ENCODE measurements around the gene DEPP1. TPM values are rescaled to one million over a fixed set of nuclear protein-coding genes. Genes with fewer than 3 reads are reported as not detected.

The DEPP1 gene
- polyA plus RNA-seq, 4 donors = 4.0 to 39.4 (median 6.0) TPM

- Histone ChIP-seq H3K27me3 (ENCODE audit: control insufficient read depth in 3 of 3, insufficient read depth in 3 of 3, low read length in 3 of 3) (no peaks in the 10 kb centered on the region), H3K27ac (ENCODE audit: low read depth in 1 of 3, low read length in 2 of 3) (peak overlapping the region in 2 of 3 donors; percentile 62 to 83), H3K36me3 (ENCODE audit: control insufficient read depth in 3 of 3, insufficient read depth in 2 of 3, low read depth in 1 of 3, low read length in 3 of 3) (peaks cover 0 to 46% (median 8%) of the 10 kb centered on the region in 3 donors), H3K4me1 (ENCODE audit: control insufficient read depth in 3 of 3, insufficient read depth in 2 of 3, low read depth in 1 of 3, low read length in 2 of 3) (peaks cover 0 to 64% (median 5%) of the 10 kb centered on the region in 3 donors), H3K4me3 (ENCODE audit: low read depth in 1 of 3, low read length in 3 of 3) (no peak overlapping the region), H3K9me3 (ENCODE audit: control insufficient read depth in 2 of 2, insufficient read depth in 1 of 2, low read depth in 1 of 2, low read length in 1 of 2) (no peaks in the 10 kb centered on the region)
- DNase-seq (no peak), FAIRE-seq (no peak)
- WGBS, 3 donors = 70 to 84% (median 73%) methylated on average over 12 to 13 of the region's 13 CpGs
Measured at GRCh38 chr10:44979281-44980191, 927 bp upstream of the DEPP1 start.

- H3K4me3 ChIP-seq (ENCODE audit: low read depth in 1 of 3, low read length in 3 of 3) = peak overlapping the region; percentile 14 to 44 (median 30)
- H3K36me3 ChIP-seq (ENCODE audit: control insufficient read depth in 3 of 3, insufficient read depth in 2 of 3, low read depth in 1 of 3, low read length in 3 of 3) = peaks cover 0 to 37% (median 1%) of the 10 kb centered on the region in 3 donors
- FAIRE-seq = no peak
- peak overlapping the region; percentile 25 to 83 (median 62) for H3K27ac ChIP-seq (ENCODE audit: low read depth in 1 of 3, low read length in 2 of 3)
- H3K27me3 ChIP-seq (ENCODE audit: control insufficient read depth in 3 of 3, insufficient read depth in 3 of 3, low read length in 3 of 3) = no peaks in the 10 kb centered on the region
- 9 to 23% (median 19%) methylated on average over 4 of the region's 4 CpGs for WGBS, 3 donors
- H3K4me1 ChIP-seq (ENCODE audit: control insufficient read depth in 3 of 3, insufficient read depth in 2 of 3, low read depth in 1 of 3, low read length in 2 of 3) = peaks cover 0 to 77% (median 15%) of the 10 kb centered on the region in 3 donors
- no peak for DNase-seq
- H3K9me3 ChIP-seq (ENCODE audit: control insufficient read depth in 2 of 2, insufficient read depth in 1 of 2, low read depth in 1 of 2, low read length in 1 of 2) = no peaks in the 10 kb centered on the region
Measured at GRCh38 chr10:44978213-44978569, 418 bp downstream of the DEPP1 start.

GRCh38 chr10:44977287-44978212 lies 1.1 kb downstream of the DEPP1 start:
- no peak for DNase-seq
- Histone ChIP-seq H3K4me3 (ENCODE audit: low read depth in 1 of 3, low read length in 3 of 3) (peak overlapping the region; percentile 14 to 44 (median 30)), H3K27ac (ENCODE audit: low read depth in 1 of 3, low read length in 2 of 3) (peak overlapping the region in 2 of 3 donors; percentile 25 to 83), H3K4me1 (ENCODE audit: control insufficient read depth in 3 of 3, insufficient read depth in 2 of 3, low read depth in 1 of 3, low read length in 2 of 3) (peaks cover 0 to 78% (median 15%) of the 10 kb centered on the region in 3 donors), H3K9me3 (ENCODE audit: control insufficient read depth in 2 of 2, insufficient read depth in 1 of 2, low read depth in 1 of 2, low read length in 1 of 2) (no peaks in the 10 kb centered on the region), H3K27me3 (ENCODE audit: control insufficient read depth in 3 of 3, insufficient read depth in 3 of 3, low read length in 3 of 3) (no peaks in the 10 kb centered on the region), H3K36me3 (ENCODE audit: control insufficient read depth in 3 of 3, insufficient read depth in 2 of 3, low read depth in 1 of 3, low read length in 3 of 3) (peaks cover 0 to 35% (median 0%) of the 10 kb centered on the region in 3 donors)
- 70 to 73% (median 72%) methylated on average over 25 of the region's 25 CpGs for WGBS, 3 donors
- FAIRE-seq = no peak

- Histone ChIP-seq H3K36me3 (ENCODE audit: control insufficient read depth in 3 of 3, insufficient read depth in 2 of 3, low read depth in 1 of 3, low read length in 3 of 3) (peaks cover 0 to 36% (median 3%) of the 10 kb centered on the region in 3 donors), H3K9me3 (ENCODE audit: control insufficient read depth in 2 of 2, insufficient read depth in 1 of 2, low read depth in 1 of 2, low read length in 1 of 2) (no peaks in the 10 kb centered on the region), H3K27ac (ENCODE audit: low read depth in 1 of 3, low read length in 2 of 3) (peak overlapping the region in 1 of 3 donors; percentile 83), H3K4me1 (ENCODE audit: control insufficient read depth in 3 of 3, insufficient read depth in 2 of 3, low read depth in 1 of 3, low read length in 2 of 3) (peaks cover 0 to 77% (median 15%) of the 10 kb centered on the region in 3 donors), H3K27me3 (ENCODE audit: control insufficient read depth in 3 of 3, insufficient read depth in 3 of 3, low read length in 3 of 3) (no peaks in the 10 kb centered on the region), H3K4me3 (ENCODE audit: low read depth in 1 of 3, low read length in 3 of 3) (peak overlapping the region in 1 of 3 donors; percentile 30)
- FAIRE-seq = no peak
- 77 to 86% (median 79%) methylated on average over 9 of the region's 9 CpGs for WGBS, 3 donors
- DNase-seq = no peak
Measured at GRCh38 chr10:44976352-44977198, 2.0 kb downstream of the DEPP1 start.

- no peaks in the 10 kb centered on the region for H3K9me3 ChIP-seq (ENCODE audit: control insufficient read depth in 2 of 2, insufficient read depth in 1 of 2, low read depth in 1 of 2, low read length in 1 of 2)
- 44 to 45% (median 45%) methylated on average over 10 of the region's 10 CpGs for WGBS, 3 donors
- peak overlapping the region in 1 of 3 donors; percentile 1 for H3K4me3 ChIP-seq (ENCODE audit: low read depth in 1 of 3, low read length in 3 of 3)
- peaks cover 0 to 68% (median 15%) of the 10 kb centered on the region in 3 donors for H3K4me1 ChIP-seq (ENCODE audit: control insufficient read depth in 3 of 3, insufficient read depth in 2 of 3, low read depth in 1 of 3, low read length in 2 of 3)
- H3K27me3 ChIP-seq (ENCODE audit: control insufficient read depth in 3 of 3, insufficient read depth in 3 of 3, low read length in 3 of 3) = no peaks in the 10 kb centered on the region
- H3K36me3 ChIP-seq (ENCODE audit: control insufficient read depth in 3 of 3, insufficient read depth in 2 of 3, low read depth in 1 of 3, low read length in 3 of 3) = peaks cover 0 to 43% (median 5%) of the 10 kb centered on the region in 3 donors
- no peak for FAIRE-seq
- peak in 1 of 2 donors; percentile 80 for DNase-seq
- peak overlapping the region in 2 of 3 donors; percentile 46 to 51 for H3K27ac ChIP-seq (ENCODE audit: low read depth in 1 of 3, low read length in 2 of 3)
Measured at GRCh38 chr10:44975431-44976331, 2.9 kb downstream of the DEPP1 start.

GRCh38 chr10:44974628-44975430 lies 3.8 kb downstream of the DEPP1 start:
- Histone ChIP-seq H3K27ac (ENCODE audit: low read depth in 1 of 3, low read length in 2 of 3) (peak overlapping the region; percentile 34 to 89 (median 57)), H3K27me3 (ENCODE audit: control insufficient read depth in 3 of 3, insufficient read depth in 3 of 3, low read length in 3 of 3) (no peaks in the 10 kb centered on the region), H3K4me3 (ENCODE audit: low read depth in 1 of 3, low read length in 3 of 3) (peak overlapping the region; percentile 20 to 56 (median 40)), H3K4me1 (ENCODE audit: control insufficient read depth in 3 of 3, insufficient read depth in 2 of 3, low read depth in 1 of 3, low read length in 2 of 3) (peaks cover 0 to 60% (median 15%) of the 10 kb centered on the region in 3 donors), H3K9me3 (ENCODE audit: control insufficient read depth in 2 of 2, insufficient read depth in 1 of 2, low read depth in 1 of 2, low read length in 1 of 2) (no peaks in the 10 kb centered on the region), H3K36me3 (ENCODE audit: control insufficient read depth in 3 of 3, insufficient read depth in 2 of 3, low read depth in 1 of 3, low read length in 3 of 3) (peaks cover 0 to 50% (median 5%) of the 10 kb centered on the region in 3 donors)
- no peak for FAIRE-seq
- DNase-seq = peak; percentile 66 to 86
- 3 to 5% (median 5%) methylated on average over 42 to 46 of the region's 46 CpGs for WGBS, 3 donors
